ENCODE measurements around the gene IPO8.

The IPO8 gene

DNA sequence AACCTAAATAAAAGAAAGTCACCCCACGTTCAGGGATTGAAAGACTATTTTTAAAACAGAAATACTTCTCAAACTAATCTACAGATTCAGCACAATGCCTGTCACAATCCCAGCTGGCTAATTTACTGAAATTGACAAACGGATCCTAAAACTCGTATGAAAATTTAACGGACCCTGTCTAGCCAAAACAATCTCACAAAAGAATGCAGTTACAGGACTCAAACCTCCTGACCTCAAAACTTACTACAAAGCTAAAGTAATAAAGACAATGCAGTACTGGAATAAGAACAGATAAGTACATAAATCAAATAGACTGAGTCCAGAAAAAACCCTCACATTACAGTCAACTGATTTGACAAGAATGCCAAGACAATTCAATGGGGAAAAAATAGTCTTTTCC lies 48.8 kb downstream of the IPO8 start:
- no peak for DNase-seq (ENCODE audit: low spot score)
- no peak overlapping the region for H3K27ac ChIP-seq
- H3K4me3 ChIP-seq = no peak overlapping the region
- TF ChIP-seq, protein P1, sequence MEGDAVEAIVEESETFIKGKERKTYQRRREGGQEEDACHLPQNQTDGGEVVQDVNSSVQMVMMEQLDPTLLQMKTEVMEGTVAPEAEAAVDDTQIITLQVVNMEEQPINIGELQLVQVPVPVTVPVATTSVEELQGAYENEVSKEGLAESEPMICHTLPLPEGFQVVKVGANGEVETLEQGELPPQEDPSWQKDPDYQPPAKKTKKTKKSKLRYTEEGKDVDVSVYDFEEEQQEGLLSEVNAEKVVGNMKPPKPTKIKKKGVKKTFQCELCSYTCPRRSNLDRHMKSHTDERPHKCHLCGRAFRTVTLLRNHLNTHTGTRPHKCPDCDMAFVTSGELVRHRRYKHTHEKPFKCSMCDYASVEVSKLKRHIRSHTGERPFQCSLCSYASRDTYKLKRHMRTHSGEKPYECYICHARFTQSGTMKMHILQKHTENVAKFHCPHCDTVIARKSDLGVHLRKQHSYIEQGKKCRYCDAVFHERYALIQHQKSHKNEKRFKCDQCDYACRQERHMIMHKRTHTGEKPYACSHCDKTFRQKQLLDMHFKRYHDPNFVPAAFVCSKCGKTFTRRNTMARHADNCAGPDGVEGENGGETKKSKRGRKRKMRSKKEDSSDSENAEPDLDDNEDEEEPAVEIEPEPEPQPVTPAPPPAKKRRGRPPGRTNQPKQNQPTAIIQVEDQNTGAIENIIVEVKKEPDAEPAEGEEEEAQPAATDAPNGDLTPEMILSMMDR (IDR thresholded peaks at IDR 0.05) = no peak

DNA sequence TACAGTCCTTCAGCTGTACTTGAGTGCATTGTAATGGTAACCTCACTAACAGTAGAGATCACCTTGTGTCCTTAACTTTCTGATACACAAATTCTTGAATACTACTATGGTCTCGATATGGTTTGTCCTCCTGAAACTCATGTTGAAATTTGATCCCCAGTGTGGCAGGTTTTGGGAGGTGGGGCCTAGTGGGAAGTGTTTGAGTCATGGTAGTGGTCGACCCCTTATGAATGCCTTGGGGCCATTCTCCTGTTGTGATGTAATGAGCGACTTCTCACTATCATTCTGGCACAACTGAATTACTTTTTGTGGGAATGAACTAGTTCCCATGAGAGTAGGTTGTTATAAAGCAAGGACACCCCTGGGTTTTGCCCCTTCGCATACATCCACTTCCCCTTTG lies 52.3 kb downstream of the IPO8 start:
- Histone ChIP-seq H3K4me3 (no peak overlapping the region), H3K27ac (no peak overlapping the region)
- TF ChIP-seq, protein P1 (IDR thresholded peaks at IDR 0.05) = no peak
- DNase-seq (ENCODE audit: low spot score) = no peak

- TF ChIP-seq, protein P1 (IDR thresholded peaks at IDR 0.05) = no peak
- Histone ChIP-seq H3K27ac (no peak overlapping the region), H3K4me3 (no peak overlapping the region)
- no peak for DNase-seq (ENCODE audit: low spot score)
These were observed 55.3 kb downstream of the IPO8 start for GRCh38 chr12:30640392-30640791.

DNA sequence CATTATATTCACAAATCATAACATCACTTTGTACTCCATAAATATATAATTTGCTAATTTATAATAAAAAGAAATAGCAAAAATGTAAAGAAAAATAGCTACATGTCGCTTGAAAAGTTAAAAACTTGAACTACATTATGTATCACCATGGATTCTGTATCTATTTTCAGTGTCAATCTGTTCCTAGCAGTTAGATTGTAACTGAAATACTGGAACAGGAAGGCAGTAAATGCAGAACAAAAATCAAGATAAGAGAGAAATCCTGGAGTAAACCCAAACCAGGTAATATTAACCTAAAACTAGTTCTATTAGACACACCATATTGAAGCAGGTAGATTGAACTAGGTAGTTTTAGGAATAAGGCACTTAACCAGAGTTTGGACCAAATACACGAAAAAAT lies 60.3 kb downstream of the IPO8 start:
- Histone ChIP-seq H3K4me3 (no peak overlapping the region), H3K27ac (no peak overlapping the region)
- TF ChIP-seq, protein P1 (IDR thresholded peaks at IDR 0.05) = no peak
- no peak for DNase-seq (ENCODE audit: low spot score)

- Histone ChIP-seq H3K4me3 (no peak overlapping the region), H3K27ac (no peak overlapping the region)
- TF ChIP-seq, protein P1 (IDR thresholded peaks at IDR 0.05) = no peak
- no peak for DNase-seq (ENCODE audit: low spot score)
These were observed 63.9 kb downstream of the IPO8 start for GRCh38 chr12:30631740-30632139.

DNA sequence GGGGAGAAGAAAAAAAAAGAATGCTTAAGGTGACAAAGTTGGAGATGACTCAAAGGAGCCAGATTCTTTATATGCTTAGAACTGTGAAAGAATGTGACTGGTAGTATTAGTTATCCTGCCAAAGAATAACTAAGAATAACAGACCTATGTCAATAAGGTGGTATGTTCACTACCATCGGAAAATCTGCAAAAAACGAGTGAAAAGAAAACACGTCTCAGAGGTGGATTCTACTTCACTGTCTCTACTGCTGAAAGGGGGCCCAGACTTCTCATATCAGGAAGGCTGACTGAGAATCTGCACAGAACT lies 64.7 kb downstream of the IPO8 start:
- no peak overlapping the region for H3K27ac ChIP-seq
- no peak for DNase-seq (ENCODE audit: low spot score)
- H3K4me3 ChIP-seq = no peak overlapping the region
- TF ChIP-seq, protein P1 (IDR thresholded peaks at IDR 0.05) = no peak

DNA sequence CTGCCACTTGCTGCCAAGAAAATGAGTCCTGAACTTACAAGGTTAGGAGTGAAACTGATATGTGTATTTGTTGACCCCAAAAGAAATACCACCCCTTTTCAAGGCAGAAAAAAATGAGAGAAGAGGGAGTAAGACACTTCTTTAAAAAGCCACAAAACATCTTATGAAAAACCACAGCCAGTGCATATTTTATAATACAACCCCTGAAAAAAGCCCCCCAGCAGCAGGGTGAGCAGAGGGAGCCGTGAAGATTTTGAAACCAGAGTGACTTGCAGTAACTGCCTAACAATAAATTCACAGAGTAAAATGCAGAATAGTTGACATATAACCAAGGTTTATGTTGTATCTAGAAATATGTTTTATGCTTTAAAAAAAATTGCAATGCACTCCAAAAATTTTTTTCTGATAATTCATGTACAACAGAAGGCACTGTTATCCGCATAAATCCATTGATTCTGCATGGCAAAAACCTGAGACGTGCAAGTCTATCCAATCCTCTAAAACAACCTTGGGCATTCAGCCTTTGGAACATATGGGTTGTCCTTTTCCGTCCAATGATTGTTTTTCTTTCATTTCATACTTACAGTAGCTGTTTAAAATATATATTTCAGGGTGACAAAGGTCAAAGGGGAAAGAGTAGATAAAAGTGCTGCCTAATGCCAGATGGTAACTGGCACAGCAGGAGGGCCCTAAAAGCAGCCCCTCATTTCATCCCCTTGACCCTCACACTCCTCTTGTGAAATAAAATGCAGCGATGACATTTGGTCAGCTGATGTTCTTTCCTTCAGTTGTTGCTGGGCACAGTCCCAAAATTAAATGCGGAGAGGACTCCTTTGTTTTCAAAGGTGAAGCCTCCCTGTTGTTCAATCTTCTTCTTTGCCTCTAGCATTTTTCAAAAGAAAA lies 65.3 kb downstream of the IPO8 start:
- no peak overlapping the region for H3K4me3 ChIP-seq
- no peak overlapping the region for H3K27ac ChIP-seq
- TF ChIP-seq, protein P1 (IDR thresholded peaks at IDR 0.05) = no peak
- DNase-seq (ENCODE audit: low spot score) = no peak

Data from coronary artery (tissue), 2 donors.